PC-3 (cell line): ENCODE data around the gene HPSE2.

Source experiments
- CTCF ChIP-seq: fragments of 300-600 bp; sonication (generic); conservative IDR thresholded peaks from 2 replicates; pipeline ENCODE4 v1.5.1; 2017; ENCODE audit warnings: antibody characterized with exemption, low read depth, mild to moderate bottlenecking, low read length
- EZH2 ChIP-seq: fragments of 300-600 bp; sonication (generic); IDR thresholded peaks from one replicate; pipeline ENCODE4 v1.6.1; 2017; ENCODE audit warnings: antibody characterized with exemption, mild to moderate bottlenecking, low read length; ENCODE audit not compliant: unreplicated experiment

- TF ChIP-seq EZH2, result no peak
- no peak for TF ChIP-seq CTCF
These were observed 349.0 kb downstream of the HPSE2 start for GRCh38 chr10:98886686-98887085.
